C4-2B (cell line): ENCODE data around the gene SEMA5A.

ENCODE experiments used
- ZFX ChIP-seq: fragments of 450-650 bp; IDR thresholded peaks from 2 replicates; pipeline ENCODE4 v1.6.1; 2017
- TF ChIP-seq, protein P1 (sequence below): fragments of 450-650 bp; conservative IDR thresholded peaks from 2 replicates; pipeline ENCODE4 v1.5.1; 2017; ENCODE audit warnings: mild to moderate bottlenecking

DNA sequence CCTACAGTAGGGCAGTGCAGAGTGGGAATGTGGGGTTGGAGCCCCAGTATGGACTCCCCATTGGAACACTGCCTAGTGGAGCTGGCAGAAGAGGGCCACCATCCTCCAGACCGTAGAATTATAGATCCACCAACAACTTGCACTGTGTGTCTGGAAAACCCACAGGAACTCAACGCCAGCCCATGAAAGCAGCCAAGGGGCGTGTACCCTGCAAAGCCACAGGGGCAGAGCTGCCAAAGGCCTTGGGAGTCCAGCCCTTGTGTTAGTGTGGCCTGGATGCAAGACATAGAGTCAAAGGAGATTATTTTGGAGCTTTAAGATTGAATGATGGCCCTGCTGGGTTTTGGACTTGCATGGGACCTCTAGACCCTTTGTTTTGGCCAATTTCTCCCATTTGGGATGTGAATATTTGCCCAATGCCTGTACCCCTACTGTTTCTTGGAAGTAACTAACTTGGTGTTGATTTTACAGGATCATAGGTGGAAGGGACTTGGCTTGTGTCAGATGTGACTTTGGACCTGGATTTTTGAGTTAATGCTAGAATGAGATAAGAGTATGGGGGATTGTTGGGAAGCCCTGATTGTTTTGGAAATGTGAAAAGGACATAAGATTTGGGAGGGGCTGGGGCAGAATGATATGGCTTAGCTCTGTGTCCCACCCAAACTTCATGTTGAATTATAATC is 266.8 kb downstream of the SEMA5A start:
- TF ChIP-seq, protein P1, sequence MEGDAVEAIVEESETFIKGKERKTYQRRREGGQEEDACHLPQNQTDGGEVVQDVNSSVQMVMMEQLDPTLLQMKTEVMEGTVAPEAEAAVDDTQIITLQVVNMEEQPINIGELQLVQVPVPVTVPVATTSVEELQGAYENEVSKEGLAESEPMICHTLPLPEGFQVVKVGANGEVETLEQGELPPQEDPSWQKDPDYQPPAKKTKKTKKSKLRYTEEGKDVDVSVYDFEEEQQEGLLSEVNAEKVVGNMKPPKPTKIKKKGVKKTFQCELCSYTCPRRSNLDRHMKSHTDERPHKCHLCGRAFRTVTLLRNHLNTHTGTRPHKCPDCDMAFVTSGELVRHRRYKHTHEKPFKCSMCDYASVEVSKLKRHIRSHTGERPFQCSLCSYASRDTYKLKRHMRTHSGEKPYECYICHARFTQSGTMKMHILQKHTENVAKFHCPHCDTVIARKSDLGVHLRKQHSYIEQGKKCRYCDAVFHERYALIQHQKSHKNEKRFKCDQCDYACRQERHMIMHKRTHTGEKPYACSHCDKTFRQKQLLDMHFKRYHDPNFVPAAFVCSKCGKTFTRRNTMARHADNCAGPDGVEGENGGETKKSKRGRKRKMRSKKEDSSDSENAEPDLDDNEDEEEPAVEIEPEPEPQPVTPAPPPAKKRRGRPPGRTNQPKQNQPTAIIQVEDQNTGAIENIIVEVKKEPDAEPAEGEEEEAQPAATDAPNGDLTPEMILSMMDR, result no peak
- no peak for TF ChIP-seq ZFX
